ENCODE results near the gene ENTPD1.
"Not testable (repeated sequence)": the region's sequence is repeated elsewhere in the genome, so short reads cannot be mapped to it uniquely, and the experiment has no call there.

The ENTPD1 gene

GRCh38 chr10:95759233-95759826 lies 3.4 kb downstream of the ENTPD1 start:
- no peak for DNase-seq

- DNase-seq: no peak
Measured at GRCh38 chr10:95761939-95762492, 6.1 kb downstream of the ENTPD1 start.

- DNase-seq: no peak
Measured at GRCh38 chr10:95767884-95768556, 12.1 kb downstream of the ENTPD1 start.

- no peak for DNase-seq
Measured at GRCh38 chr10:95770084-95770720, 14.2 kb downstream of the ENTPD1 start.

- not testable (repeated sequence) for DNase-seq
Measured at GRCh38 chr10:95773454-95773853, 17.5 kb downstream of the ENTPD1 start.

GRCh38 chr10:95777638-95778037 lies 21.7 kb downstream of the ENTPD1 start:
- DNase-seq: not testable (repeated sequence)

- no peak for DNase-seq
Measured at GRCh38 chr10:95782318-95782717, 26.4 kb downstream of the ENTPD1 start.

GRCh38 chr10:95783741-95784140 lies 27.8 kb downstream of the ENTPD1 start:
- DNase-seq: no peak

GRCh38 chr10:95784279-95784913 lies 28.4 kb downstream of the ENTPD1 start:
- no peak for DNase-seq

- DNase-seq: no peak
Measured at GRCh38 chr10:95785317-95785716, 29.4 kb downstream of the ENTPD1 start.

- DNase-seq: no peak
Measured at GRCh38 chr10:95785942-95786669, 30.1 kb downstream of the ENTPD1 start.

- no peak for DNase-seq
Measured at GRCh38 chr10:95787447-95787846, 31.5 kb downstream of the ENTPD1 start.

GRCh38 chr10:95788830-95789229 lies 32.9 kb downstream of the ENTPD1 start:
- DNase-seq: no peak

- DNase-seq: no peak
Measured at GRCh38 chr10:95789902-95790301, 33.9 kb downstream of the ENTPD1 start.

GRCh38 chr10:95790982-95791381 lies 35.0 kb downstream of the ENTPD1 start:
- DNase-seq: no peak

- no peak for DNase-seq
Measured at GRCh38 chr10:95791425-95791979, 35.5 kb downstream of the ENTPD1 start.

GRCh38 chr10:95792211-95792780 lies 36.3 kb downstream of the ENTPD1 start:
- no peak for DNase-seq

GRCh38 chr10:95792874-95793285 lies 36.9 kb downstream of the ENTPD1 start:
- DNase-seq: no peak

GRCh38 chr10:95793401-95794045 lies 37.6 kb downstream of the ENTPD1 start:
- no peak for DNase-seq

- no peak for DNase-seq
Measured at GRCh38 chr10:95794195-95794594, 38.2 kb downstream of the ENTPD1 start.

GRCh38 chr10:95795602-95796001 lies 39.6 kb downstream of the ENTPD1 start:
- no peak for DNase-seq

GRCh38 chr10:95796504-95796903 lies 40.5 kb downstream of the ENTPD1 start:
- no peak for DNase-seq
